ENCODE measurements around the gene PLSCR5. TPM values are rescaled to one million over a fixed set of nuclear protein-coding genes. Genes with fewer than 3 reads are reported as not detected.

PLSCR5 gene
- total RNA-seq, 3 donors from 2014 or later (not counting 1 experiment from before 2014, with no cell fraction given): not detected

GRCh38 chr3:146612015-146612414 lies 6.9 kb upstream of the PLSCR5 start:
- H3K27ac Mint-ChIP-seq: no peak overlapping the region
- Histone ChIP-seq H3K27me3 (ENCODE audit: control insufficient read depth, insufficient read depth, low read length) (no peaks in the 10 kb centered on the region), H3K4me3 (ENCODE audit: low read length) (no peak overlapping the region), H3K27ac (ENCODE audit: low read length) (no peak overlapping the region), H3K9me3 (ENCODE audit: control insufficient read depth, insufficient read depth, low read length) (no peaks in the 10 kb centered on the region), H3K4me1 (ENCODE audit: control insufficient read depth, insufficient read depth, low read length) (no peaks in the 10 kb centered on the region), H3K36me3 (ENCODE audit: control insufficient read depth, insufficient read depth, low read length) (no peaks in the 10 kb centered on the region)
- H3K4me1 Mint-ChIP-seq: no peaks in the 10 kb centered on the region
- H3K36me3 Mint-ChIP-seq: no peaks in the 10 kb centered on the region
- H3K4me3 Mint-ChIP-seq: no peak overlapping the region
- DNase-seq: no peak
- no peak for ATAC-seq
- TF ChIP-seq CTCF (IDR thresholded peaks at IDR 0.05): no peak
- 49% methylated on average over 2 of the region's 2 CpGs for WGBS (ENCODE audit: insufficient coverage)
- H3K27me3 Mint-ChIP-seq (ENCODE audit: low read depth in 2 of 2): no peaks in the 10 kb centered on the region
- intact Hi-C loops (cut with micrococcal nuclease): no loop called here
- H3K9me3 Mint-ChIP-seq: peaks cover 0 to 2% of the 10 kb centered on the region in 2 donors

GRCh38 chr3:146611096-146611495 lies 6.0 kb upstream of the PLSCR5 start:
- Mint-ChIP-seq H3K36me3 (no peaks in the 10 kb centered on the region), H3K4me1 (no peaks in the 10 kb centered on the region), H3K4me3 (no peak overlapping the region), H3K9me3 (no peaks in the 10 kb centered on the region), H3K27ac (no peak overlapping the region), H3K27me3 (ENCODE audit: low read depth in 2 of 2) (no peaks in the 10 kb centered on the region)
- Histone ChIP-seq H3K27me3 (ENCODE audit: control insufficient read depth, insufficient read depth, low read length) (no peaks in the 10 kb centered on the region), H3K36me3 (ENCODE audit: control insufficient read depth, insufficient read depth, low read length) (no peaks in the 10 kb centered on the region), H3K9me3 (ENCODE audit: control insufficient read depth, insufficient read depth, low read length) (no peaks in the 10 kb centered on the region), H3K27ac (ENCODE audit: low read length) (no peak overlapping the region), H3K4me3 (ENCODE audit: low read length) (no peak overlapping the region), H3K4me1 (ENCODE audit: control insufficient read depth, insufficient read depth, low read length) (no peaks in the 10 kb centered on the region)
- DNase-seq (no peak), ATAC-seq (no peak)
- 80% methylated on average over 3 of the region's 3 CpGs for WGBS (ENCODE audit: insufficient coverage)
- intact Hi-C loops (cut with micrococcal nuclease): no loop called here
- no peak for TF ChIP-seq CTCF (IDR thresholded peaks at IDR 0.05)

GRCh38 chr3:146598535-146598934 lies 6.6 kb downstream of the PLSCR5 start:
- H3K27me3 ChIP-seq (ENCODE audit: control insufficient read depth, insufficient read depth, low read length): no peaks in the 10 kb centered on the region
- no peaks in the 10 kb centered on the region for H3K36me3 Mint-ChIP-seq
- H3K27me3 Mint-ChIP-seq (ENCODE audit: low read depth in 2 of 2): peaks cover 0 to 6% of the 10 kb centered on the region in 2 donors
- no peaks in the 10 kb centered on the region for H3K36me3 ChIP-seq (ENCODE audit: control insufficient read depth, insufficient read depth, low read length)
- no peak overlapping the region for H3K27ac Mint-ChIP-seq
- H3K9me3 Mint-ChIP-seq: no peaks in the 10 kb centered on the region
- intact Hi-C loops (cut with micrococcal nuclease): no loop called here
- no peak overlapping the region for H3K4me3 Mint-ChIP-seq
- H3K27ac ChIP-seq (ENCODE audit: low read length): no peak overlapping the region
- TF ChIP-seq CTCF (IDR thresholded peaks at IDR 0.05): no peak
- H3K4me1 ChIP-seq (ENCODE audit: control insufficient read depth, insufficient read depth, low read length): no peaks in the 10 kb centered on the region
- ATAC-seq (no peak), DNase-seq (no peak)
- H3K4me3 ChIP-seq (ENCODE audit: low read length): no peak overlapping the region
- no peaks in the 10 kb centered on the region for H3K9me3 ChIP-seq (ENCODE audit: control insufficient read depth, insufficient read depth, low read length)
- WGBS (ENCODE audit: insufficient coverage): 92% methylated on average over 2 of the region's 3 CpGs
- H3K4me1 Mint-ChIP-seq: no peaks in the 10 kb centered on the region

- ATAC-seq: no peak
- no peak overlapping the region for H3K4me3 ChIP-seq (ENCODE audit: low read length)
- H3K9me3 Mint-ChIP-seq: no peaks in the 10 kb centered on the region
- no peaks in the 10 kb centered on the region for H3K36me3 ChIP-seq (ENCODE audit: control insufficient read depth, insufficient read depth, low read length)
- no peak overlapping the region for H3K27ac Mint-ChIP-seq
- WGBS (ENCODE audit: insufficient coverage): 79% methylated on average over 6 of the region's 7 CpGs
- H3K4me1 Mint-ChIP-seq: no peaks in the 10 kb centered on the region
- peak in 1 of 2 donors; percentile 15 for DNase-seq
- TF ChIP-seq CTCF (IDR thresholded peaks at IDR 0.05): peak; percentile 19
- no peaks in the 10 kb centered on the region for H3K27me3 ChIP-seq (ENCODE audit: control insufficient read depth, insufficient read depth, low read length)
- H3K27me3 Mint-ChIP-seq (ENCODE audit: low read depth in 2 of 2): peaks cover 0 to 6% of the 10 kb centered on the region in 2 donors
- H3K36me3 Mint-ChIP-seq: no peaks in the 10 kb centered on the region
- intact Hi-C loops (cut with micrococcal nuclease): no loop called here
- no peaks in the 10 kb centered on the region for H3K9me3 ChIP-seq (ENCODE audit: control insufficient read depth, insufficient read depth, low read length)
- no peak overlapping the region for H3K4me3 Mint-ChIP-seq
- H3K27ac ChIP-seq (ENCODE audit: low read length): no peak overlapping the region
- H3K4me1 ChIP-seq (ENCODE audit: control insufficient read depth, insufficient read depth, low read length): no peaks in the 10 kb centered on the region
These were observed 10.2 kb downstream of the PLSCR5 start for GRCh38 chr3:146594843-146595482.

Measured in natural killer cell (primary cell).